Activated CD4-positive, alpha-beta T cell treated with anti-CD3 and anti-CD28 coated beads, Interleukin-2, Interleukin-4, amounts not matched to agents 100 ng/mL and 50 ng/mL, durations not matched to agents 16 hours and 8 hours (primary cell): ENCODE measurements around the gene PMM1.
A peak's percentile ranks its signal among the peaks of the same experiment; 100 is the strongest.

Experiments
- DNase-seq: peaks from one replicate; pipeline ENCODE4 v3.0.0-alpha.2; 2020; ENCODE audit warnings: low spot score

Gene PMM1

GRCh38 chr22:41537203-41537602 lies 52.4 kb downstream of the PMM1 start:
- DNase-seq, result no peak

GRCh38 chr22:41535244-41535643 lies 54.4 kb downstream of the PMM1 start:
- no peak for DNase-seq

GRCh38 chr22:41534219-41534618 lies 55.4 kb downstream of the PMM1 start:
- no peak for DNase-seq

- peak; percentile 74 for DNase-seq
These were observed 56.5 kb downstream of the PMM1 start for GRCh38 chr22:41532908-41533825.

- no peak for DNase-seq
These were observed 57.7 kb downstream of the PMM1 start for GRCh38 chr22:41531715-41532477.

- DNase-seq, result no peak
These were observed 58.5 kb downstream of the PMM1 start for GRCh38 chr22:41530890-41531714.

- DNase-seq, result no peak
These were observed 60.6 kb downstream of the PMM1 start for GRCh38 chr22:41528938-41529561.

GRCh38 chr22:41528132-41528766 lies 61.4 kb downstream of the PMM1 start:
- no peak for DNase-seq
